Neural progenitor cell (in vitro differentiated cells): ENCODE measurements around the gene TRIM46.

ENCODE experiments used
- EZH2 ChIP-seq: fragments of 200-600 bp; sonication (generic); IDR thresholded peaks from 2 replicates; pipeline ENCODE4 v1.6.1; 2017; ENCODE audit warnings: antibody characterized with exemption, mild to moderate bottlenecking, moderate library complexity
- TF ChIP-seq, protein P1 (sequence below): fragments of 200-600 bp; sonication (generic); IDR thresholded peaks from 2 replicates; pipeline ENCODE4 v1.5.1; 2017; ENCODE audit warnings: antibody characterized with exemption, mild to moderate bottlenecking

DNA sequence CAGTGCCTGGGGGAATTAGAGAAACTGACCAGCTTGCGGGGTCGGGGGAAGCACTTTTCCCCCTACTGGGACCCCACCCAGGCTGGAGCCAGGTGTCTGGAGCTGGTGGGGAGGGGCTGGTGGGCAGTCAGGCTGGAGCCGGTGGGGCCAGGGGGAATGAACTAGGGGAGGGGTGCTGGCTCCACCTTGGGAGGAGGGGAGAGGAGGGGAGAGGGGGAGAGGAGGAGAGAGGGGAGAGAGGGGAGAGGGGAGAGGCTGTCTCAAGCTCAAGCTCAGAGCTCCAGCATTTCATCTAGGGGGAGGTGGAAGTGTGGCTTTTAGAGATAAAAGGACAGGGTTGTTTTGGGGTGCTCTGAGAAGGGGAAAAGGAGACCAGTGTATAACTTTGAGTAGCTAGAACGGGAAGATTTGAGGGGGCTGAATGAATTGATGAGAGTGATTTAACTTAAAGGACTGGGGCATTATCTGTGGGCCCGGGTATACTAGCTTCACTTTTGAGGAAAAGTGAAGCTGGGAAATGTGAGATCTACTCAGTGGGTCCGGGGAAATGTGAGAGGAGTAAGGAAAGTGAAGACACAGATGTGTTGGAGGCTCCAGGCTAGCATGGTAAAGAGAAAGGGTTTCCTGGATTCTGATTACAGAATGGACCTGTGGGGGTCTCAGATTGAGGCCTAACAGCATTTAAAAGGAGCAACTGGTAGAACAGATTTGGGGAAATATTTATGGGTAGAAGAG lies 43.2 kb upstream of the TRIM46 start:
- no peak for TF ChIP-seq EZH2
- TF ChIP-seq, protein P1, sequence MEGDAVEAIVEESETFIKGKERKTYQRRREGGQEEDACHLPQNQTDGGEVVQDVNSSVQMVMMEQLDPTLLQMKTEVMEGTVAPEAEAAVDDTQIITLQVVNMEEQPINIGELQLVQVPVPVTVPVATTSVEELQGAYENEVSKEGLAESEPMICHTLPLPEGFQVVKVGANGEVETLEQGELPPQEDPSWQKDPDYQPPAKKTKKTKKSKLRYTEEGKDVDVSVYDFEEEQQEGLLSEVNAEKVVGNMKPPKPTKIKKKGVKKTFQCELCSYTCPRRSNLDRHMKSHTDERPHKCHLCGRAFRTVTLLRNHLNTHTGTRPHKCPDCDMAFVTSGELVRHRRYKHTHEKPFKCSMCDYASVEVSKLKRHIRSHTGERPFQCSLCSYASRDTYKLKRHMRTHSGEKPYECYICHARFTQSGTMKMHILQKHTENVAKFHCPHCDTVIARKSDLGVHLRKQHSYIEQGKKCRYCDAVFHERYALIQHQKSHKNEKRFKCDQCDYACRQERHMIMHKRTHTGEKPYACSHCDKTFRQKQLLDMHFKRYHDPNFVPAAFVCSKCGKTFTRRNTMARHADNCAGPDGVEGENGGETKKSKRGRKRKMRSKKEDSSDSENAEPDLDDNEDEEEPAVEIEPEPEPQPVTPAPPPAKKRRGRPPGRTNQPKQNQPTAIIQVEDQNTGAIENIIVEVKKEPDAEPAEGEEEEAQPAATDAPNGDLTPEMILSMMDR, result no peak
